C1 segment of cervical spinal cord (tissue), 14 donors: ENCODE measurements around the gene STK4.

Experiments
- DNase-seq, 14 donors: peaks; one replicate each; lab custom pipeline; 2025; lab: John Stamatoyannopoulos, UW

The STK4 gene

GRCh38 chr20:45111285-45111684 lies 145.0 kb downstream of the STK4 start:
- DNase-seq = no peak

- peak in 1 of 14 donors; percentile 8 for DNase-seq
Observed at GRCh38 chr20:45111799-45112471, 145.6 kb downstream of the STK4 start.

GRCh38 chr20:45112754-45113153 lies 146.4 kb downstream of the STK4 start:
- DNase-seq = no peak

GRCh38 chr20:45113865-45114264 lies 147.6 kb downstream of the STK4 start:
- DNase-seq = no peak

GRCh38 chr20:45114465-45115385 lies 148.4 kb downstream of the STK4 start, which contains the start of gene WFDC5:
WFDC5 (minus strand) TSS chr20:45115174; CDS start chr20:45115083, 91 bp downstream.
- DNase-seq = no peak

GRCh38 chr20:45115386-45115774 lies 149.1 kb downstream of the STK4 start:
- DNase-seq = no peak

- DNase-seq = no peak
Observed at GRCh38 chr20:45115829-45116228, 149.5 kb downstream of the STK4 start.

- DNase-seq = no peak
Observed at GRCh38 chr20:45117581-45117980, 151.3 kb downstream of the STK4 start.

- no peak for DNase-seq
Observed at GRCh38 chr20:45118028-45118427, 151.7 kb downstream of the STK4 start.

GRCh38 chr20:45119556-45120266 lies 153.4 kb downstream of the STK4 start:
- DNase-seq = no peak

GRCh38 chr20:45121388-45121787 lies 155.1 kb downstream of the STK4 start:
- no peak for DNase-seq

GRCh38 chr20:45124365-45124764 lies 158.1 kb downstream of the STK4 start, which contains the start of gene WFDC12:
WFDC12 (minus strand) TSS chr20:45124465; CDS start chr20:45124447, 18 bp downstream.
- no peak for DNase-seq

GRCh38 chr20:45128099-45128498 lies 161.8 kb downstream of the STK4 start:
- no peak for DNase-seq
